Measurements from ENCODE around the gene UTP18. TPM values are rescaled to one million over a fixed set of nuclear protein-coding genes. Genes with fewer than 3 reads are reported as not detected.
A peak's percentile ranks its signal among the peaks of the same experiment; 100 is the strongest.
"Not testable (repeated sequence)": the region's sequence is repeated elsewhere in the genome, so short reads cannot be mapped to it uniquely, and the experiment has no call there.

The UTP18 gene
- total RNA-seq: 30.0 TPM
- long read RNA-seq, transcript UTP18-201 (14 exons, 1,894 nt): major isoform, 55 of 59 reads
- long read RNA-seq, partial matches to known transcripts: 1 of 59 reads
- long read RNA-seq, other reads (novel, unspliced or antisense): 3 of 59 reads

GRCh38 chr17:51260237-51261023 is at the start of gene UTP18:
Gene UTP18 (plus strand): TSS chr17:51260546. CDS start chr17:51260585, 39 bp downstream.
- TF ChIP-seq CTCF (IDR thresholded peaks at IDR 0.05): no peak
- Histone ChIP-seq H3K27ac (peak within 1 kb of the TSS; percentile 95), H3K4me3 (peak within 1 kb of the TSS; percentile 98), H3K4me1 (peaks cover 49% of the 10 kb centered on the region), H3K27me3 (no peaks in the 10 kb centered on the region), H3K9me3 (no peaks in the 10 kb centered on the region), H3K36me3 (peaks cover 31% of the 10 kb centered on the region)
- ATAC-seq: peak; percentile 95
- peak; percentile 99 for DNase-seq
- intact Hi-C loops (cut with DNase I): no loop called here

- intact Hi-C loops (cut with DNase I): no loop called here
- no peak for ATAC-seq
Measured at GRCh38 chr17:51214920-51215319, 45.4 kb upstream of the UTP18 start.

GRCh38 chr17:51217946-51218345 is 42.4 kb upstream of the UTP18 start:
- no peak for TF ChIP-seq CTCF (IDR thresholded peaks at IDR 0.05)
- Histone ChIP-seq H3K27ac (no peak overlapping the region), H3K4me1 (no peaks in the 10 kb centered on the region), H3K36me3 (peaks cover 94% of the 10 kb centered on the region), H3K4me3 (no peak overlapping the region), H3K9me3 (no peaks in the 10 kb centered on the region), H3K27me3 (no peaks in the 10 kb centered on the region)
- DNase-seq (no peak), ATAC-seq (no peak)
- intact Hi-C loops (cut with DNase I): no loop called here

More at GRCh38 chr17:51214920-51215319, 45.4 kb upstream of the UTP18 start:
- TF ChIP-seq CTCF (IDR thresholded peaks at IDR 0.05): no peak
- no peaks in the 10 kb centered on the region for H3K9me3 ChIP-seq
- DNase-seq: no peak
- no peaks in the 10 kb centered on the region for H3K4me1 ChIP-seq
- no peaks in the 10 kb centered on the region for H3K27me3 ChIP-seq
- H3K27ac ChIP-seq: no peak overlapping the region
- H3K36me3 ChIP-seq: peaks cover 94% of the 10 kb centered on the region
- no peak overlapping the region for H3K4me3 ChIP-seq

GRCh38 chr17:51221322-51221721 is 39.0 kb upstream of the UTP18 start:
- no peak overlapping the region for H3K4me3 ChIP-seq
- no peak for TF ChIP-seq CTCF (IDR thresholded peaks at IDR 0.05)
- H3K27me3 ChIP-seq: no peaks in the 10 kb centered on the region
- intact Hi-C loops (cut with DNase I): no loop called here
- no peak overlapping the region for H3K27ac ChIP-seq
- peaks cover 17% of the 10 kb centered on the region for H3K4me1 ChIP-seq
- no peaks in the 10 kb centered on the region for H3K9me3 ChIP-seq
- ATAC-seq (no peak), DNase-seq (no peak)
- H3K36me3 ChIP-seq: peaks cover 76% of the 10 kb centered on the region

- Histone ChIP-seq H3K27me3 (no peaks in the 10 kb centered on the region), H3K9me3 (no peaks in the 10 kb centered on the region), H3K4me1 (peaks cover 17% of the 10 kb centered on the region), H3K36me3 (peaks cover 43% of the 10 kb centered on the region), H3K27ac (no peak overlapping the region), H3K4me3 (no peak overlapping the region)
- DNase-seq (no peak), ATAC-seq (no peak)
- intact Hi-C loops (cut with DNase I): no loop called here
- no peak for TF ChIP-seq CTCF (IDR thresholded peaks at IDR 0.05)
Measured at GRCh38 chr17:51224402-51225262, 35.7 kb upstream of the UTP18 start.

GRCh38 chr17:51225523-51225922 is 34.8 kb upstream of the UTP18 start:
- Histone ChIP-seq H3K4me1 (peaks cover 17% of the 10 kb centered on the region), H3K36me3 (peaks cover 34% of the 10 kb centered on the region)
- ATAC-seq; DNase-seq; H3K4me3 ChIP-seq; H3K9me3 ChIP-seq; intact Hi-C loops (cut with DNase I); H3K27me3 ChIP-seq; H3K27ac ChIP-seq: not testable (repeated sequence)
